ENCODE results near the gene RASGRF2.

GRCh38 chr5:80935811-80936385 is 24.3 kb upstream of the RASGRF2 start:
- no peak for TF ChIP-seq POLR2A (IDR thresholded peaks at IDR 0.05)
- no peak for TF ChIP-seq CTCF (IDR thresholded peaks at IDR 0.05)
